ENCODE data around the gene RAD51B.

The RAD51B gene

DNA sequence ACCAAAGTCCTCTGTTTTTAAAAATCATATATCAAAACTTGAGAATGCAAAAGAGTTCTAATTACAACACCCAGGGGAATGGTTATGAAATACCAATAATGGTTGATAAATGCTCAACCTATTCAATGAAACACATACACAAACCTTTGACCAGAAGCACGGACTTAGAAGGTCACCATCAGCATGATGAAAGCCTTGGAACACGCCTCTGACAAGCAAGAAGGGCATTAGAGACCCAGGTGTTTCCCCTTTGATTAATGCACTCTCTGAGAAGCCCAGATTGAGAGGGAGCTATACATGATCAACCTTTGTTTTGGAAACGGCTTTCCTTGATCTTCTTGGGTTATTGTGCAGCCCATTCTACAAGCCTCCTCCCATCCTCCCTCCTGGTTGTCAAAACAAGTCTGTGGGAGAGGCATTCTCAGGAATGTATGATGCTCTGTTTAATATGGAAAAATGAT, 904.3 kb downstream of the RAD51B start:
- in situ Hi-C loops (cut with MboI; ENCODE audit: low pct_unique_long_range_greater_than_20kb, low sequenced_read_pairs): no loop called here
- no peak for DNase-seq

DNA sequence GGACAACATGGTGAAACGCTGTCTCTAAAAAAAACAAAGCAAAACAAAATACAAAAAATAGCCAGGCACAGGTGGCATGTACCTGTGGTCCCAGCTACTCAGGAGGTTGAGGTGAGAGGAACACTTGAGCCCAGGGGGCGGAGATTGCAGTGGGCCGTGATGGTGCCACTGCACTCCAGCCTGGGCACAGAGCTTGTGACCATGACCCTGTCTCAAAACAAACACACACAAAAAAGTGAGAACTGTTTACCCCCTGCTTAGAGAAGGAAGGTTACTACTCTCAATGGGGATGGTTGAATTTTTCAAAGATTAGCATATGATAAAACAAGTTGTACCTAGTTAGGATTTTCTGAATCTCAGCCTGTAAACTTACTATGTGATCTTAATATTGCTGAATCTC, 905.3 kb downstream of the RAD51B start:
- in situ Hi-C loops (cut with MboI; ENCODE audit: low pct_unique_long_range_greater_than_20kb, low sequenced_read_pairs): no loop called here
- DNase-seq: no peak

DNA sequence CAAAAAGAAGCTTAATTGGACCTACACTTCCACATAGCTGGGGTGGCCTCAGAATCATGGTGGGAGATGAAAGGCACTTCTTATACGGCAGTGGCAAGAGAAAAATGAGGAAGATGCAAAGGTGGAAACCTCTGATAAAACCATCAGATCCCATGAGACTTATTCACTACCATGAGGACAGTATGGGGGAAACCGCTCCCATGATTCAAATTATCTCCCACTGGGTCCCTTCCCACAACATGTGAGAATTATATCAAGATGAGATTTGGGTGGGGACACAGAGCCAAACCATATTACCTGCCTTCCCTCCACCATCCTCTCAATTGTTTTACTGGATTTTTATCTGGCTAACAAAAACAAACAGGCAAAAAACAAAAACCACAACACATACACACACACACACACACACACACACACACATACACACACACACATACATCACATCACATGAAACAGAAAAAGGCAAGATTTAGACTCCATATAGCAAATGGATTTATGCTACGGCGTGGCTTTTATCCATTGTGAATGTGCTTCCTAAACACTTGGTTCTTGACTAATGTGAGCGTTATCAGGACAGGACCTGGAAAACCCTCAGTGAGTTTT, 906.6 kb downstream of the RAD51B start:
- peak; percentile 41 for DNase-seq
- in situ Hi-C loops (cut with MboI; ENCODE audit: low pct_unique_long_range_greater_than_20kb, low sequenced_read_pairs): no loop called here

DNA sequence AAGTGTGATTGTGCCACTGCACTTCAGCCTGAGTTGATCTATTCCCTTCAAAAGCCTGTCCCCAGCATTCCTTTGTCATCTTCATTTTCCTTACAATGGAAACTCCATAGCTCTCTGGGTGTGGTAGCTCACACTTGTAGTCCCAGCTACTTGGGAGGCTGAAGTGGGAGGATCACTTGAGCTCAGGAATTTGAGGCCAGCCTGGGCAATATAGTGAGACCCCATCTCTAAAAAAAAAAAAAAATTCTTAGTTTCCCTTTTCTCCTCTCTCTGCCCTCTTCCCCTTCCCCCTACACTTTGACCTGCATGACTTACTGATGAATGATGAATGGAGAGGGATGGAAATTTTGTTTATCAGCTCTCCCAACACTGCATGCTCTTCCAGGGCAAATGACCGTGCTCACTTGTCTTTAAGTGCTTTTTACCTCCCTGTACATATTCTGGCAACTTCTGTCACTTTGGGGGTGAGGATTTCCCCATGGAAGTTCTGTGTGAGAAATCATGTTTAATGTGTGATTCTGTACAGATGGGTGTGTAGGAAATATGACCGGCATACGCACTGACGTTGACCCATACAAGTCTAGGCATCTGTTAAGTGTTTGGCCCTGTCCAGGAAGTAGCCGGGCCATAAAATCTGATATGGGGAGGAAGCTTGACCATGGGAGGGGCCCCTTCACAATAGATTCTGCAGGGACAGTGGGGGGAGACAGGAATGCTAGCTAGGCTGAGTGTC, 907.9 kb downstream of the RAD51B start:
- in situ Hi-C loops (cut with MboI; ENCODE audit: low pct_unique_long_range_greater_than_20kb, low sequenced_read_pairs): no loop called here
- DNase-seq: no peak

DNA sequence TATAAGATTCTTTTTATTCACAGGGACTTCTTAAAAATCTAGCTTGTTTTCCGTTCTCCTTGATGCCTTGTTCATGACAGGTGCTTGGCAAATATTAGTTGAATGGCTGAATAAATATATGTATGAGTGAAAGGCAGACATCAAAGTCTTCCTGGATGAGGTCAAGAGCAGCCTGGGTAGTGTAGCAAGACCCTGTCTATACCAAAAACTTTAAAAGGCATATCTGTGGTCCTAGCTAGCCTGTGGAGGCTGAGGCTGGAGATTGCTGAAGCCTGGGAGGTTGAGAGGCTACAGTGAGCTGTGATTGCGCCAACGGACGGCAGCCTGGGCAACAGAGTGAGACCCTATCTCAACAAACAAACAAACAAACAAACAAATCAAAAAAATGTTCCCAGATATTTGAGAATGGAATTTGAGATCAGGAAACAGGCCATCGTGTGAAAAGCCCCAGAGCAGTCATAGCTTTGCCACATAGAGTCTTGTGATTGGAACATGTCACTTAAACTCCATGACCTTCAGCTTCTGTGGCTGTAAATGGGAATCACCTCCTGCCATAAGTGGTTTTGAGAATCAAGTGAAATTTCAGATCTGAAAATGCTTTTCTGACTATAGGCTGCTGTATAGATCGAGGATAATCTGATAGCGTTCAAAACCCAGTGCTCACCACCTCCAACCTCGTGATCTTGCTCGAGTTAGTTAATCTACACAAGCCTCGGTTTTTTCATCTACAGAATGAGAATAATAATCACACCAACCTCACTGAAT, 908.9 kb downstream of the RAD51B start:
- DNase-seq: no peak
- in situ Hi-C loops (cut with MboI; ENCODE audit: low pct_unique_long_range_greater_than_20kb, low sequenced_read_pairs): no loop called here

DNA sequence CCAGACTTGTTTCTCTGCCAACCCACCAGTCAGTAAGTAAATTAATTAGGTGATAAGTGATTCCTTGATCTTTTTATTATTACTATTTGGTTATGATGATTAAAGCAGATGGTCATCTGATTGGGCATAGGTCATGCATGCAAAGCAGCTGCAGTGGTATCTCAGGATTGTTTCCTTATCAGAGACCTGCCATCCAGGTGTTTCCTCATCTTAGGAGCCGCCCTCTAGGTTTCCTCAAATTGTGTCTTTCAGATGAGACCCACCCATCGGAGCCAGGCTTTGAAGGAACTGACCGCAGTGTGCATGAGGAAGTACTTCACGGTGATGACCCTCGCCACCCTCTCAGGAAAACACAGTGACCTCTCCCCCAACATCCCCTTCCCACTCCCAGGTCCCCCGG, 910.0 kb downstream of the RAD51B start:
- in situ Hi-C loops (cut with MboI; ENCODE audit: low pct_unique_long_range_greater_than_20kb, low sequenced_read_pairs): no loop called here
- peak; percentile 48 for DNase-seq

DNA sequence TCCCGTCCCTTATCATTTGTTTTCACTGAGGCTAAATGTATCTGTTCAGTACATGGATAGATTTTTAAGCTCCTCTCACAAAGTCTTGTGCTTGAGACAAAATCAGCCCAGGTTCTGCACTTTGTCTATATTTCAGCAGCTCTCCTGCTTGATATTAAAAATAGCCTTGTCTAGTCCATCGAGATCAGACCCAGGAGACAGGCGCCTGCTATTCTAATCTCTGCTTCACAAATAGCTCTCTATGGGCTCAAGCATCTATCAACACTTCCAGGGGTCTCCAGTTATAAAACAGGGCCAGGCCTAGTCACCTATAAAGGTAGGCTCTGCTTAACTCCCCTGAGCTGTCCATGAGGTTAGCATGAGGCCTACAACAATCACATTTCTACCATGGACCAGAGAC, 910.8 kb downstream of the RAD51B start:
- DNase-seq: no peak
- in situ Hi-C loops (cut with MboI; ENCODE audit: low pct_unique_long_range_greater_than_20kb, low sequenced_read_pairs): no loop called here

DNA sequence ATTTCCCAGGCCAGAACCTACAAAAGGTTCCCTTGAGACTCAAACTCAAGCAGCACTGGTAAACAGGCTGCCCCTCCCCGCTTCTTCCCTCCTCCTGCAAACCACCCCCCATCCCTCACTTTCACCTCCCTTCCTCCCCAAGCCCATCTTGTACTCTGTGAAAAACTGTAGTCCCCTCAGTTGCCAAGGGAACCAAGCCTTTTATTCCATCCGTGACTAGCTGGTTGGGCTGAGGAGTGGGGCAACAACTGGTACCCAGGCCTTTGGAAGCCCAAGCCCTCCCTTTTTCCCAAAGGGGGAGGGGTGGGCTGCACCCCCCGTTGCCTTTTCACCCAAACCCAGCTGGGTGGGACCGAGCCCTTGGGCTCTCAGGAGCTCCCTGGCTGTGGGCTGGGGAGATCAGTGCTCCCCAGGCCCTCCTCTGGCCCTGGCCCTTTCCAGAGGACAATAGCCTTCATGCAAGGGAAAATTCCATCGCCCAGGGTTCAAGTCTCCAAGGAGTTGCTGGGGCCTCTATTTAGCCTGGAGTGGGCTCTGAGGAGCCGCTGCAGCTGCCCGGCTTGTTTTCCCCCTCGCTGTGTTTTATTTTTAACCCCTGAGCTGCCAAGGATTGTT, 911.3 kb downstream of the RAD51B start:
- in situ Hi-C loops (cut with MboI; ENCODE audit: low pct_unique_long_range_greater_than_20kb, low sequenced_read_pairs): no loop called here
- DNase-seq: no peak

DNA sequence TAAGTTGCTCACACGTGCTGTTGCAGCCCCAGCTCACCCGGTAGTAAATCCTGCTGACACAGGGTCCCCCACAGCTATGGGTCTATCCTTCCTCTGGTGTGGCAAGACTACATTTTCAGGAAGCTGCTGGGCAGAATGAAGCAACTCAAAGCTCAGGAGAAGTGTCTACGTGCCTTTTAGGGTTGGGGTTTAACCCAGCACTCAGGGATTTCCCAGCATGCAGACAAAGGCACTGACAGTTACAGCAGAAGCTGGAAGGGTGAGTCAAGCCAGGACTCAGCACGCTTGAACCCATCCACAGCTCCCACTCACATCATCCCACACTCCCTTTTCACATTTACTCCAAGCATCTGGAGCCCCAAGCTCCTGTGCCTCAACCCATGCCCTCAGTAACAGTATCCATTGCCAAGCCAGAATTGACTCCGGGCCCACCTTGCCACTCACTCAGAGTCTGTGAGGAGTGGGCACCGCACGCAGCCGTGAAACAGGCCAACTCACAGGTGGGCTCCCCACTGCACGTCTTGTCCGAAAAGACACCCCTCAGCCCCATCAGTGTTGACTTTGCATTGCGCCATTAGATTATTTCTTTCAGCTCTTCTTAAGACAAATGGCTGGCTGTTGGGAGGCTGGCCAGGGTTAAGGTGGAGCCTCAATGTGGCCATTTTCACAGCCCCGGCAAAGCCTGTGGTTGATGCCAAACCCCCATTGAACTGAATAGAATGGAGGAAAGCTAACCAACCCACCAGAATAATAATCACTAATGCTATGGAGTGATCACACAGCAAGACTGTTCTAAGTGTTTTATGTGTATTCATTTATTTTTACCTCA, 913.7 kb downstream of the RAD51B start:
- peak; percentile 72 for DNase-seq
- in situ Hi-C loops (cut with MboI; ENCODE audit: low pct_unique_long_range_greater_than_20kb, low sequenced_read_pairs): no loop called here

DNA sequence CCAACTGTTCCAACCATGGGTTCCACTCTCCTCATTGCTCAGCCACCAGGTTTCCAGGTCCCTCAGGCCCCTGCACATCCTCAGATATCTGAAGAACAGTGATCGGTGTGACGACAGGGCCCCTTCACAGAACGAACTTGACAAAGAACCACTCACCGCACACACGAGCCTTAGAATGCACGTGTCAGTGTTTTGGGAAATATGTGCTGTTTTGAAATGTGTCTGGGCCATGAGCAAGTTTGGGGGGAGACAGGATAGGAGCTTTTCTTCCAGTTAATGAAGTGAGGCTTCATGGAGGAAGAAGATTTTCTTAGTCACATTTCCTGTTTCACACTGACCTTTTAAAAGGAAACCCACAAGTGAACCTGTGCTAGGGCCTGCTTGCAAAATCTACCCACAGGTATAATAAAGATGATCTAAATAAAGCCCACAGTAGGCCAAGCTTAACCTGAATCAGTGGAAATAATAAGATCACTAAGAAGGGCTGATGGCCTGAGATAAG, 914.7 kb downstream of the RAD51B start:
- peak; percentile 80 for DNase-seq
- in situ Hi-C loops (cut with MboI; ENCODE audit: low pct_unique_long_range_greater_than_20kb, low sequenced_read_pairs): no loop called here

DNA sequence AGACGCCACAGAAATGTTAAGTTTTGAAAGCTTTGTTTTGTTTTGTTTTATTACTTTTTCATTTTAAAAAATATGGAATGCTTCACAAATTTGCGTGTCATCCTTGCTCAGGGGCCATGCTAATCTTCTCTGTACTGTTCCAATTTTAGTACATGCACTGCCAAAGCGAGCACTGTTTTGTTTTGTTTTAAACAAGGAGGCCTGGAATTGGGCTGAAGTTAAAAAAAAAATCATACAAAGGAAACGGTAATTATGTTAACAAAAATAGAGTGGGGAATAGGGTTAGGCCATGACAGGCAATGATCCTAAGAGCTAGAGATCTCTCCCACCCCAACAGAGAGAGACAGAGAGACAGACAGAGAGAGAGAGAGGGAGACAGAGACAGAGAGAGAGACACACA, 916.3 kb downstream of the RAD51B start:
- no peak for DNase-seq
- in situ Hi-C loops (cut with MboI; ENCODE audit: low pct_unique_long_range_greater_than_20kb, low sequenced_read_pairs): no loop called here

DNA sequence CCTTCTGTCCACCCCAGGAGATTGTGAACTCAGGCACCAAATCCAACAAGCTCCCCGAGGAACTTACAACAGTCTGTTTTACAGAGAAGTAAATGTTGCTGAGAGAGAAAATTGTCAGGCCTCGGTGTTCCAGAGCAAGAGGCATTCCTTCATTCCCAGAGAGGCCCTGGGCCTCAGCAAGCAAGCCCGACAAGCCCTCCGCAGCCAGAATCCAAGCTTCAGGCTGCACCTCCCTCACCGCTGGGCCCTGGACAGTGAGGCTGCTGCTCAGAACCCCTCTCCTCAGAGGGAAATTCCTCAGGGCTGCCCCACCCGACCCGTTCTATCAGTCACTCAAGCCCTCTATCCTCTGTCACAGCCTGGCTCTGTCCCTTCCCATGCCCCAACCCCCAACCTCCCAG, 916.9 kb downstream of the RAD51B start:
- in situ Hi-C loops (cut with MboI; ENCODE audit: low pct_unique_long_range_greater_than_20kb, low sequenced_read_pairs): no loop called here
- no peak for DNase-seq

DNA sequence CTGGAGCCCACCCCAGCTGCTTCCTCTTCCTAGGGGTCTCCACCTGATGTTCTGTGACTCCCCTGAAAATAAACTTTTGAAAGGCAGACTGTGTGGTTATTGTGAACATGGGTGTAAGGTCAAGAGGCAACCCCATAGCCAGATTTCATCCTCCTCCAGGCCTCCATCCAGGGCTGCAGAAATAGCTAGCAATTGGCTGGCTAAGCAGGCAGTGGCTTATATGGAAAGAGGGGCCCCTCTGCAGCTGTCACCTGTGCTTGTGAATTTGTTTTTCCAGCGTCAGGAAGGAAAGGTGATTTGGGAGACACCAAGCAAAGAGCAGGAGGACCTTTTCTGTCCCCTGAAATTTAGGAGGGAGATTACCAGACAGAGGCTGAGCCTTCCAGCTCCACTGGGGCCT, 917.5 kb downstream of the RAD51B start:
- in situ Hi-C loops (cut with MboI; ENCODE audit: low pct_unique_long_range_greater_than_20kb, low sequenced_read_pairs): no loop called here
- DNase-seq: no peak

DNA sequence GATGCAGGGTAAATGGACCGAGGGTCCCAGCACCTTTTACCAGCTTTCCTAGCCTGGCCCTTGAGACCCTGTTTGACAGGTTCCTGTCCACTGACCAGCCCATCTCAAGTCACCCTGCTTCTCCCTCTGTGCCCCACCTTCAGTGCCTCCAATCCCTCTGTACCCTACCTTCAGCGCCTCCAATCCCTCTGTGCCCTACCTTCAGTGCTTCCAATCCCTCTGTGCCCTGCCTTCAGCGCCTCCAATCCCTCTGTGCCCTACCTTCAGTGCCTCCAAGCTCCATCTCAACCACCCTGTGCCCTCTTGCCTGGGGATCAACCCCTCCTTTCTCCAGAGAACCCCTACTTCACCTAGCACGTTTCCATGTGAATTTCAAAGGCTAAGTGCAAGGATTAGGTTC, 919.0 kb downstream of the RAD51B start:
- in situ Hi-C loops (cut with MboI; ENCODE audit: low pct_unique_long_range_greater_than_20kb, low sequenced_read_pairs): no loop called here
- no peak for DNase-seq

DNA sequence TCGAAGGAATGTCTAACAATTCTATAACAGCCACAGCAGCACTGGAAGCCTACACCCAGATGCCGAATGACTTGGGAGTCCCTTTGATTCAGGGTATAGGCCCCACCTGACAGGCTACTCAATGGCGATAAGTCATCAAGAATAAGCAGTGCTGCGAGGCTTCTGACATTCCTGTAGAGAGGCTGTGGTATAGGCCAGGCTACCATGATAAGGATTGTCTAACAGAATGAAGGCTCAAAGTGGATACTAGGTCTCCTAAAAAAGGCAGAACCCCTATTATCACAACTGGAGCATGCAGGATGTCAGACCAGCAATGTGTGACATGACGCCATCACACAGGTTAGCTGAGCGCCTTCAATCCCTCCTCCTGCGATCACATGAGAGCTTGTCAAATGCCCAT, 920.1 kb downstream of the RAD51B start:
- no peak for DNase-seq

DNA sequence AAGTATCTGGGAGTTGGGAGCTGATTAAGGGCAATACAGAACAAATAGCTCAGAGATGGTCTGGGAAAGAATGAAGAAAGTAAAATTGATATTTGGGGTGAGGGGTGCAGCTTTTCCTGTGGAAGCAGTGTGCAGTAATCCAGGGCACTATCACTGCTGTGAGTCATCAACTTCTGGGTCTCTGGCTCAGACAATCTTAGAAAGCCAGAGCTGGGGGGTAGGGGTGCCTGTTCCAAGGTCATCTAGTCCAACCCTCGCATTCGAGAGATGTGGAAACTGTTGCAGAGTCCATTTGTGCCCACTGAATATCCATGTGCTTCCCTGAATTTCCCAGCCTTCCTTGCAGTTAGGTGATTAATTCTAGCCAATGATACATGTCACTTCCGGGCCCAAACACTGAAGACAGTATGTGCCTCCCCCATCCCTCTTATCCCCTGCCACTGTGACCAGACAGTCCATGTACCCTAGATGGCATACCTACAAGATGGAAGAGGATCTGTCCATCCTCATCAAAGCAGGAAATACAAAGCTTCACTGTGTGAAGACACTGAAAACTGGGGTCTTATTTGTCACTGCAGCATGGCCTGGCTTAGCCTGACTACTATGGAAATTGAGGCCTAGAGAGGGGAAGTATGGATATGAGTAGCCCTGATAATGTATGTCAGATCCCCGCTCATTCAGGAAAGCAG, 921.4 kb downstream of the RAD51B start:
- in situ Hi-C loops (cut with MboI; ENCODE audit: low pct_unique_long_range_greater_than_20kb, low sequenced_read_pairs): no loop called here
- no peak for DNase-seq

More for the DNA sequence above, 920.1 kb downstream of the RAD51B start:
- in situ Hi-C loops (cut with MboI; ENCODE audit: low pct_unique_long_range_greater_than_20kb, low sequenced_read_pairs): no loop called here

DNA sequence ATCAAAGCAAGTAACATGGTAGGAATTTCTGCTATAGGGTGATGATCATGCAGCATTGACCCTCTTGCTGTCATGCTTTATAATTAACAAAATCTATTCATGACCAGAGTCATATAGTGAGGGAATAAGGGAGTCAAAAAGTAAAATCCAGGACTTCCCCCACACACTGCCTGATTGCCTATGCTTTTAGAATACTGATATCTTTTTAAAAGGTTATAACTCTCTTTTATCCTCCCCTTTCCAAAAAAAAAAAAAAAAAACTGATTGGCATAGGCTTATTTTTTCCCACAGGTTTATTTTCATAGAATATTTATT, 921.9 kb downstream of the RAD51B start:
- in situ Hi-C loops (cut with MboI; ENCODE audit: low pct_unique_long_range_greater_than_20kb, low sequenced_read_pairs): no loop called here

DNA sequence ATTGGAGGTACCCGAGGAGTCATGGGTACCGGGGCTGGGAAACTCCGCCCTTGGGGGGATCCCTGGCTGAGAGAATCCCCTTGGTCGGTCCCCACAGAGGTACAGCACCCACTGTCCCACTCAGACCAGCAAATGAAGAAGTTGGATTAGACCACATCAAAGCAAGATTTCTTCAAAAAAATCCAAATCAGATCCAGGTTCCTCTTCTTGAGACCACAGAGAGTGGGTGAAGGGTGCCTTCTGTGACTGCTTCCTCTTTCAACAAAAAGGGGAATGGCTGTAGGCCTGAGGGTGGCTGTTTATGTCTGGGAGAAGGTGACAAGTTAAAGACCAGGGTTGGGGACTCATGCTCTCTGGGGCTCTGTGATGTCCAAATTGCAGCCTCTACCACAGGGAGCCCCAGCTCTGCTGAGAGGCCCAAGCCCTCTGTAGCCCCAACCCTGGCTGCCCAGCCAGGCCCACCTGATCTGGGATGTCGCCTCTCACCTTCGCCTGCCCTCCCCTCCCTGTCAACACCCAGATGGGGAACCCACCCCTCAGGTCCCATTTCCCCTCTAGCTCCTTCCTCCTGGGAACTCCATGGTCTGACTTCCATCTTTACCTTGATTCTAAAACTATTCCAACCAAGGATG, 922.4 kb downstream of the RAD51B start:
- peak; percentile 95 for DNase-seq
- in situ Hi-C loops (cut with MboI; ENCODE audit: low pct_unique_long_range_greater_than_20kb, low sequenced_read_pairs): no loop called here

More for the DNA sequence above, 921.9 kb downstream of the RAD51B start:
- no peak for DNase-seq
